HG02884 (cell line): ENCODE data around the gene INSIG1.

Experiments used
- ATAC-seq: cut with Tn5 transposase; IDR thresholded peaks from one replicate; pipeline ENCODE4 v1.9.1; 2021; ENCODE audit warnings: mild to moderate bottlenecking, moderate library complexity; ENCODE audit not compliant: unreplicated experiment

Gene INSIG1

GRCh38 chr7:155297517-155298287, at the start of gene INSIG1:
TSS of gene INSIG1 (plus strand) at chr7:155297878. CDS start at chr7:155298286, 408 bp downstream.
- peak; percentile 50 for ATAC-seq

GRCh38 chr7:155248366-155248756, 49.3 kb upstream of the INSIG1 start:
- ATAC-seq = no peak

GRCh38 chr7:155251831-155252230, 45.8 kb upstream of the INSIG1 start:
- no peak for ATAC-seq

- no peak for ATAC-seq
Observed at GRCh38 chr7:155252444-155252887, 45.2 kb upstream of the INSIG1 start.

- no peak for ATAC-seq
Observed at GRCh38 chr7:155252892-155253501, 44.7 kb upstream of the INSIG1 start.

GRCh38 chr7:155254018-155254417, 43.7 kb upstream of the INSIG1 start:
- ATAC-seq = no peak

GRCh38 chr7:155255071-155255470, 42.6 kb upstream of the INSIG1 start:
- no peak for ATAC-seq

- no peak for ATAC-seq
Observed at GRCh38 chr7:155255621-155256020, 42.1 kb upstream of the INSIG1 start.

GRCh38 chr7:155256081-155256760, 41.5 kb upstream of the INSIG1 start:
- ATAC-seq = no peak

- ATAC-seq = no peak
Observed at GRCh38 chr7:155256761-155257481, 40.8 kb upstream of the INSIG1 start.

- ATAC-seq = no peak
Observed at GRCh38 chr7:155257482-155258225, 40.0 kb upstream of the INSIG1 start.

GRCh38 chr7:155258226-155258560, 39.5 kb upstream of the INSIG1 start:
- ATAC-seq = no peak

GRCh38 chr7:155259866-155260497, 37.7 kb upstream of the INSIG1 start:
- ATAC-seq = no peak

GRCh38 chr7:155260498-155260872, 37.2 kb upstream of the INSIG1 start:
- no peak for ATAC-seq

GRCh38 chr7:155261031-155261985, 36.4 kb upstream of the INSIG1 start:
- ATAC-seq = no peak

- no peak for ATAC-seq
Observed at GRCh38 chr7:155262031-155262430, 35.6 kb upstream of the INSIG1 start.

- no peak for ATAC-seq
Observed at GRCh38 chr7:155263051-155263450, 34.6 kb upstream of the INSIG1 start.

- ATAC-seq = no peak
Observed at GRCh38 chr7:155263581-155264143, 34.0 kb upstream of the INSIG1 start.

- ATAC-seq = no peak
Observed at GRCh38 chr7:155265144-155265543, 32.5 kb upstream of the INSIG1 start.
